LNCaP clone FGC (cell line): ENCODE measurements around the gene TTC9.
A peak's percentile ranks its signal among the peaks of the same experiment; 100 is the strongest.

Experiments used
- DNase-seq: peaks from one replicate; pipeline ENCODE4 v3.0.0-alpha.2; 2011; ENCODE audit warnings: low read depth
- H3K4me3 ChIP-seq: 2 replicates; pipeline ENCODE4 v1.5.1; 2011; ENCODE audit warnings: mild to moderate bottlenecking, low read depth, low read length, control low read depth
- TF ChIP-seq, protein P1 (sequence below): IDR thresholded peaks from 2 replicates; pipeline ENCODE4 v1.5.1; 2012; ENCODE audit warnings: mild to moderate bottlenecking; ENCODE audit not compliant: control insufficient read depth, insufficient read depth; ENCODE audit errors: extremely low read depth

TTC9 gene

DNA sequence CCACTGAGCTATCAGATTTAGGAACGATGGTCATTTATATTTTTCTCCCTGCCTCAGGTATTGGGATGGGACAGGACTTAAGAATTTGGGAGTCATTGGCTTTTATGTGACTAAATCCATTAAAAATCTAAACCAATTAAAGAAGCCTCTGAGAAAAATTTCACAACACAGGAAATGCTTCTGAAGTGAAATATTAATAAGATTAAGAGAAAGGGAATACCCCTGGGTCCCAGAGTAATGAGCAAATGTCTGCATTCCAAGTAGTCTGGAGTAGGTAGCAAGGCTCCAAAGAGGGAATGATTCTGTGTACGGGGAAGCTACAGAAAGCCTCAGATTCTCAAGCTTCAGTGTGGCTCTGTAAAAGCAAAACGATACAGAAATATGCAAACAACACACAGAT is 40.6 kb upstream of the TTC9 start:
- TF ChIP-seq, protein P1, sequence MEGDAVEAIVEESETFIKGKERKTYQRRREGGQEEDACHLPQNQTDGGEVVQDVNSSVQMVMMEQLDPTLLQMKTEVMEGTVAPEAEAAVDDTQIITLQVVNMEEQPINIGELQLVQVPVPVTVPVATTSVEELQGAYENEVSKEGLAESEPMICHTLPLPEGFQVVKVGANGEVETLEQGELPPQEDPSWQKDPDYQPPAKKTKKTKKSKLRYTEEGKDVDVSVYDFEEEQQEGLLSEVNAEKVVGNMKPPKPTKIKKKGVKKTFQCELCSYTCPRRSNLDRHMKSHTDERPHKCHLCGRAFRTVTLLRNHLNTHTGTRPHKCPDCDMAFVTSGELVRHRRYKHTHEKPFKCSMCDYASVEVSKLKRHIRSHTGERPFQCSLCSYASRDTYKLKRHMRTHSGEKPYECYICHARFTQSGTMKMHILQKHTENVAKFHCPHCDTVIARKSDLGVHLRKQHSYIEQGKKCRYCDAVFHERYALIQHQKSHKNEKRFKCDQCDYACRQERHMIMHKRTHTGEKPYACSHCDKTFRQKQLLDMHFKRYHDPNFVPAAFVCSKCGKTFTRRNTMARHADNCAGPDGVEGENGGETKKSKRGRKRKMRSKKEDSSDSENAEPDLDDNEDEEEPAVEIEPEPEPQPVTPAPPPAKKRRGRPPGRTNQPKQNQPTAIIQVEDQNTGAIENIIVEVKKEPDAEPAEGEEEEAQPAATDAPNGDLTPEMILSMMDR, result no peak
- no peak for DNase-seq
- H3K4me3 ChIP-seq, result peak overlapping the region; percentile 67

DNA sequence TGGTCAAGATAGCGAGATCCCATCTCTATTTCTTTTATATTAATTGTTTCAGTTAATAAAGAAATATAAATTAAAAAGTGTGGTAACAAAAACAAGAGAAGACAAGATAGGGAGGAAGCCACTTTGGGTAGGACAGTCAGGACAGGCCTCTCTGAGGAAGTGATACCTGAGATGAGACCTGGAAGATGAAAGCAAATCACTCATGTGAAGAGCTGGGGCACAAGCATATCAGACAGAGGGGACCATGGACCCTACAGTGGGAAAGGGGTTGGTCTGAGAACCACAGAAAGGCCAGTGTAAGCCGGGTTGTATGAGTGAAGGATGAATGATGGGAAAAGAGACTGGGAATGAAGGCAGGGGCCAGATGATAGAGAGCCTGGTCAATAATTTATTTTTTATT is 39.5 kb upstream of the TTC9 start:
- TF ChIP-seq, protein P1, result no peak
- no peak overlapping the region for H3K4me3 ChIP-seq
- no peak for DNase-seq

DNA sequence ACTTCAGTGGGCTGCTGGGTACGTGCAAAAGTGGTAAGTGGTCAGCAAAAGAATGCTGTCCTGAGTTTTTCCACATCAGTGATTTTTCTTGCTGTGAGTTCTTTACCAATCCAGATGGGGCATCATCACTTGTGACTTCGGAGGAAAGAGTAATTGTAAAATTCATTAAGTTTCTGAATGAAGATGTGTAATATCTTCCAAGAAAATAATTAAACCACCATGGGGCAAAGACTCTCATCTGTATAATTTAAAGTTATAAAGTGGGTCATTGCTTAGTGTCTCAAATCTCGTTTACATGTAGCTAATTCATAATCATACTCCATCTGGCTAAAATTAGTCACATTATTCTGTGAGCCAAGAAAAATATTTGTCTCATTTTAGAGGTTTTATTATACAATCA is 30.5 kb upstream of the TTC9 start:
- H3K4me3 ChIP-seq, result no peak overlapping the region
- TF ChIP-seq, protein P1, result no peak
- DNase-seq, result no peak

DNA sequence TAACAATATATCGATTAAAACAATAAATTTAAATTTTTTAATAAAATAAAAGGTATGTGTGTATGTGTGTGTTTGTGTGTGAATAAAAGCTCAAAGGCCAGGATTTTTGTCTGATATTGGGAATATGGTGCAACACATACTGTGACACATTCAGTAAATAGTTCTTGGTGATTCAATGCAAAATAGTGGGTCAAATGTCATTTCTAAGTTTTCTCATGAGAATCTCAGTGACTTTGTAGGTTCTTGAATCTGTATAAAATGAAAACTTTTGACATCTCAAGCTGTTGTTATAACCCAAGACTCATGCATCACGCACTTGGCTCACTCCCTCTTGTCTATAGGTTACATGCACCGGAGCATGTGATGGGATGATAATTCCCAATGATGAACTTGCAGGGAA is 25.1 kb upstream of the TTC9 start:
- no peak for DNase-seq
- no peak overlapping the region for H3K4me3 ChIP-seq
- TF ChIP-seq, protein P1, result no peak

DNA sequence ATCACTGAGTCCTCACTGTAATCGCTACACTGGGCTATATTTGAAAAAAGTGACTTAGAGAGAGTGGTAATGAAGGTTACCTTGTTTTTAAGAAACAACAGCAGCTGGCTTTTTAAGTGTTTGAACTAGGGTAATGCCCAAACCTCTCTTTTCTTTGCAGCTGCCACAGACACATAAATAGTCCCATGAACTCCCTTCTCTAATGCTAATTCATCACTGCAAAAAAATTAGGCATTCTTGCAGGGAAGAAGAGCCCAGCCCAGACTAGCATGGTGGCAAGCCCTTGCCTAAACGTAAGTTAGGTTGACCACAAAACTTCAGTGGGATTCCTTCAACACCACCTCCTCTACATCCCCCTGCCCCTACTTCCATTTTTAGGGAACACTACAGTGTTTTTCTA is 23.4 kb upstream of the TTC9 start:
- no peak overlapping the region for H3K4me3 ChIP-seq
- TF ChIP-seq, protein P1, result no peak
- DNase-seq, result no peak

DNA sequence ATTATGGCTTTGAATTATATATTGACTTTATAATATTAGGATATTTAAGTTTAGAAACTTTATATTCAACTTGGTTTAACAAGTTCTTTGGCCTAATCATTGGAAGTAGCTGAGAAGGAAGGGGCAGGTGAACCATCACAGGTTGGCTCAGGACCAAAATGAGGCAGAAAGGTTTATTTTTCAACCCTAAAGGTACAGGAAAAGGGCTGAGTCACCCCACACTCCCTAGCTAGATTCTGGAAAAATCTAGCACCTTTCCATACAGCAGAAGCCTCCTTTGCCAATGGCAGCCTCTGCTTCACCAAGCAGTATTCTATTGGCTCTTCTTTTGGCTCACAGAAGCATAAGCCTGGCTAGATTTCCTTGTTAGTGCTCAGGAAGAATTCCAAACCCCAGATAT is 22.0 kb upstream of the TTC9 start:
- TF ChIP-seq, protein P1, result no peak
- DNase-seq, result no peak
- H3K4me3 ChIP-seq, result no peak overlapping the region

DNA sequence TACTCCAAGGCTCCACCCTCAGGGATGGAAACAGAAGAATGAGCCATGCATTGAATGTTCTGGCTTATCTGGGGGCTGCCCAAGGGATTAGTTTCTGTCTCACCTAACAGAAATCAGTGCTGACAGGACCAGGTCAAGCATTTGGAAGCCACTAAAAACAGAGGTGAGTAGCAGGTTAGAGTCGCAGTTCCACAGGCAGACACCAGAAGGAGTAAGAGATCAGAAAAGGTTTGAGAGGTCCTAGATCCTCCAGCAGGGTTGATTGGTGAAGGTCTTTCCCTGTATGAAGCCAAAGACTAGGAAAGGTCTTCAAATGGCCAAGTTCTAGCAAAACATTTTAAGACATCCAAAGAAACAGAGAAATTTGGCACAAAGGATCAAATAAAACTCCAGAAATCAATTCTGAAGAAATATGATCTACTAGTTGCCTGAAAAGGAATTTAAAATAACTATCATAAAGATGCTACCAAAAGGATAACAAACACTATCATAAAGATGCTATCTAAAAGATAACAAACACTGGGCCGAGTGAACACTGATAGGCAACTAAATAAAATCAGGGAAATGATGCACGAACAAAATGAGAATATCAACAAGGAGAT is 19.5 kb upstream of the TTC9 start:
- DNase-seq, result peak; percentile 23
- TF ChIP-seq, protein P1, result peak; percentile 86
- no peak overlapping the region for H3K4me3 ChIP-seq
